Measurements from ENCODE around the gene WARS2. TPM values are rescaled to one million over a fixed set of nuclear protein-coding genes. Genes with fewer than 3 reads are reported as not detected.

The WARS2 gene
- total and polyA plus RNA-seq, 2 of the 8 experiments (the other 6 are each of a cell fraction or from before 2014, with no cell fraction given): 4.3 to 12.9 TPM

DNA sequence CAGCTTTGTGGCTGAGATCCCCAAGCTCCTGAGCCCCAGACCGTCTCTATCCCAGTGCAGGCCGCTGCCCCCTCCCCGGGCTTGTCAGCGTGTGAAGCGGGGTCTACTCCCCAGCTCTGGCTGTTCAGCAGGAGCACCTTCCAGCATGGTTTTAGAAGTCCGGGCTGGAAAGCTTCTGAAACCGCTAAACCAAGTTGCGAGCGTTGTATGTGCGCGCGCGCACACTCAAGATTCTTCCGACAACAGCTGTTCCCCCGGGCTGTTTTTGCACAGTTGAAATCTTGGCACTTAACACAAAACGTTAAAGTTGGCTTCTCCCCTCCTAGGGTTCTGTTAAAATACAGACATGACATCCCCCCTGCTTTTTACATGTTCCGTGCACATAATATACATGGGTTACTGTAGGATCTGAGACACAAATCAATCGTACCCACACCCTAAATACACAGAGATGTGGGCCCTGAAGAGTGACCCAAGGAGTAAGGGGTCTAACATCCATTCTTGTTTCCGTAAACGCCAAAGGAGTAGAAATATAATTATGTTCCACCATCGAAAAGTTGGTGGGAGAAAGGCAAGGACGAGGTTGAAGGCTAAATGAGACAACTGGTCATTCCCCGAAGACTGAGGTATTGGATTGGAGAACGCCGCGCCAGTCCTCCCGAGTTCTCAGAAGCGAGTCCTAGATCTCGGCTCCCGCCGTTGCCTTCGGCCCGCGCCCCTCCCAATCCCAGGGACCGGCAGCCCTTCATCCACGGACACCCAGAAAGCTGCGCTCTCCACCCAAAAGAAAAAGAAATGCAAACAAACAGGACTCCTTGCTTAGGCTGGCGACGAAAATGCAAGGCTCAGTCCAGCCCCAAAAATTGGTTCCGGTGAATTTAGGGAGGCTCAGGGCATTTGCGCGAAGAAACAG is 153.6 kb downstream of the WARS2 start:
- no peaks in the 10 kb centered on the region for H3K79me2 ChIP-seq (ENCODE audit: control insufficient read depth in 1 of 2, insufficient read depth in 2 of 2, low read length in 2 of 2)
- H4K5ac ChIP-seq (ENCODE audit: insufficient read length, low read depth, low read length): no peak overlapping the region
- peak overlapping the region; percentile 73 to 83 for H3K4me2 ChIP-seq (ENCODE audit: insufficient read depth in 1 of 2, low read depth in 2 of 2, low read length in 2 of 2)
- H4K8ac ChIP-seq (ENCODE audit: extremely low read depth, insufficient read depth, low read length): no peak overlapping the region
- H4K20me1 ChIP-seq (replicated peaks in 1 of 2; ENCODE audit: control insufficient read depth in 1 of 2, insufficient read depth in 2 of 2, low read length in 2 of 2): peaks cover 6 to 20% of the 10 kb centered on the region in 2 experiments
- H3K14ac ChIP-seq (ENCODE audit: insufficient read length): no peak overlapping the region
- H2BK5ac ChIP-seq (ENCODE audit: low read depth, low read length): no peak overlapping the region
- peaks cover 83 to 100% (median 100%) of the 10 kb centered on the region in 4 experiments for H3K27me3 ChIP-seq (replicated peaks in 1 of 4; ENCODE audit: control insufficient read depth in 3 of 4, extremely low read depth in 1 of 4, insufficient read depth in 3 of 4, low read length in 3 of 4)
- H2BK20ac ChIP-seq (ENCODE audit: low read length): 0 out of 2 replicates have a peak overlapping the region, but pooled peaks have one; percentile 48
- no peak overlapping the region for H2BK120ac ChIP-seq (replicated peaks; ENCODE audit: low read depth, low read length)
- no peak overlapping the region for H2AK5ac ChIP-seq (ENCODE audit: low read depth, low read length)
- H3K36me3 ChIP-seq (ENCODE audit: control insufficient read depth in 2 of 4, insufficient read depth in 4 of 4, low read length in 3 of 4): peaks cover 0 to 2% (median 0%) of the 10 kb centered on the region in 4 experiments; a peak in 1 of 8 replicates
- peaks cover 7 to 50% (median 20%) of the 10 kb centered on the region in 4 experiments for H3K4me1 ChIP-seq (replicated peaks in 1 of 4; ENCODE audit: control insufficient read depth in 3 of 4, insufficient read depth in 4 of 4, low read length in 3 of 4)
- H3K23ac ChIP-seq (ENCODE audit: insufficient read length): no peak overlapping the region
- no peak overlapping the region for H3K18ac ChIP-seq (ENCODE audit: extremely low read depth, low read length)
- 5% methylated on average over 42 of the region's 42 CpGs; no CpG with 5 or more reads in 1 of the 2 experiments for WGBS, 2 experiments (ENCODE audit: extremely low coverage in 1 of 2, insufficient coverage in 1 of 2, insufficient read length in 1 of 2, insufficient replicate concordance in 2 of 2, low coverage in 1 of 2, low lambda C conversion rate in 2 of 2, missing lambda C conversion rate in 1 of 2)
- DNase-seq (ENCODE audit: low read depth in 1 of 2, low spot score in 2 of 2) (no peak), FAIRE-seq (no peak)
- no peak overlapping the region for H3K9ac ChIP-seq (replicated peaks in 1 of 4; ENCODE audit: extremely low read depth in 1 of 4, low read depth in 3 of 4, low read length in 3 of 4)
- no peak overlapping the region for H3K56ac ChIP-seq (replicated peaks; ENCODE audit: insufficient read length, low read depth, low read length)
- no peak overlapping the region for H4K91ac ChIP-seq (replicated peaks; ENCODE audit: insufficient read length, low read length)
- peaks cover 9% of the 10 kb centered on the region; the same call in 1 of the 2 replicates for H3K23me2 ChIP-seq (ENCODE audit: low read depth, low read length)
- no peaks in the 10 kb centered on the region for H3K79me1 ChIP-seq (ENCODE audit: low read depth, low read length)
- no peak overlapping the region for H3K27ac ChIP-seq (ENCODE audit: low read depth, low read length)
- H3K4ac ChIP-seq (replicated peaks; ENCODE audit: insufficient read length, low read depth, low read length): no peak overlapping the region
- peaks cover 0 to 3% of the 10 kb centered on the region in 2 experiments; a peak in 1 of 4 replicates for H3K9me3 ChIP-seq (ENCODE audit: insufficient read depth in 2 of 2, low read depth in 1 of 2, low read length in 1 of 2)
- peak overlapping the region; percentile 2; the same call in 1 of the 2 replicates for H2AFZ ChIP-seq (ENCODE audit: low read length)
- no peak overlapping the region for H2BK15ac ChIP-seq (ENCODE audit: low read length)
- TF ChIP-seq RNF2 (IDR thresholded peaks at IDR 0.05; ENCODE audit: borderline replicate concordance, low read depth, low read length, missing control alignments, poor library complexity, severe bottlenecking): peak; percentile 96
- no peak for TF ChIP-seq POLR2A (IDR thresholded peaks at IDR 0.05; ENCODE audit: control extremely low read depth in 1 of 2, low read depth in 2 of 2, low read length in 2 of 2)
- 0 out of 2 replicates have a peak, but pooled peaks have one; percentile 43 for TF ChIP-seq CBX8 (IDR thresholded peaks at IDR 0.05; ENCODE audit: borderline replicate concordance, low read depth, low read length)
- peak; percentile 94 for TF ChIP-seq EZH2 (IDR thresholded peaks at IDR 0.05; ENCODE audit: low read depth, low read length, severe bottlenecking)
- peak; percentile 85 for TF ChIP-seq SUZ12 (IDR thresholded peaks at IDR 0.05; ENCODE audit: low read length)
- ChIA-PET CTCF (ENCODE audit: partially characterized antibody) (interaction anchor here (0.9 to 3.5 kb wide), 10 partner anchors 9 to 782 kb away, joined by 3 to 24 read pairs (median 4); no protein-coding TSS in a partner anchor), POLR2A (ENCODE audit: partially characterized antibody) (interaction anchor here (1.1 to 2.1 kb wide), 3 partner anchors 13 to 21 kb away, joined by 3 to 6 read pairs (median 6); no protein-coding TSS in a partner anchor)
- peak overlapping the region; percentile 86; the same call in 1 of the 2 replicates for H2BK12ac ChIP-seq (ENCODE audit: low read depth, low read length)
- peak overlapping the region; percentile 27 to 60 (median 36); a peak in 7 of 8 replicates for H3K4me3 ChIP-seq (ENCODE audit: extremely low read depth in 1 of 4, insufficient read depth in 2 of 4, low read depth in 3 of 4, low read length in 4 of 4)

All from H1 (cell line).